ENCODE results near the gene ATP10A.

The ATP10A gene

DNA sequence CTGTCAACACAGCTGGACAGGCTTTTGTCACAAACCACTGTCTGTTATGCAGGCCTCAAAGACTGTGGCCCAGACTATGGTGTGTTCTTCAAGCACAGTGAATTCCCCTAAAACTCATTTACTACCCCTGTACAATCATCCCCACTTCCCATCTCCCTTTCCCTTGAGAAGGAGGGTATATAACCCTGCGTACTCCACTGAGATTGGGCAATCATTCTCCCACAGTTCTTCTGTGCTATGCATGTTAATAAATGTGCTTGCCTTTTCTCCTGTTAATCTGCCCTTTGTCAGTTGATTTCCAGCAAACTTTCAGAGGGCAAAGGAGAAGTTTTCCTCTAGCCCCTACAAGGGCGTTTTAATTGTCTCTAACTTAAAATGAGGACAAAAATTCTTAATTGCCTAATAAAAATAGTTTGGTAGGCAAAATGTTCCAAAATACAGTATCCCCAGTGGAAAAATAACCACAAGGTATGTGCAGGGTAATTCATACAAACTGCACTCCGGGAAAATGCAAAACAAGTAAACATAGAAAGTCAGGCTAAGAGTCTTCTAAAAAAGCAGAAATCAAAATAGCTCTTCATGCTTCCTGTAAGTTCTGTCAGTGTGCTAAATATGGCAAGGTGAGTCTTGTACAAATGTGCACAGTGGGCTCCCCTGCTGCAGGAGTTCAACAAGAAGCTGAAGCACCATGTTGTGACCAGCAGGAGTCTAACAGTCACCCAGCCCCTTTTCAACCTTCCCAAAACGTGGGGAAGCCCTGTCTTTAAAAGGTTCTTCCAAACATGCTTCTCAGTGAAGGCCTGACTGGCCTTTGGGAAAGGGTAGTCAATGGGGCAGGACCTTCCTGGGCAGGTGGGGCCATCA is 10.2 kb downstream of the ATP10A start:
- DNase-seq, result no peak

DNA sequence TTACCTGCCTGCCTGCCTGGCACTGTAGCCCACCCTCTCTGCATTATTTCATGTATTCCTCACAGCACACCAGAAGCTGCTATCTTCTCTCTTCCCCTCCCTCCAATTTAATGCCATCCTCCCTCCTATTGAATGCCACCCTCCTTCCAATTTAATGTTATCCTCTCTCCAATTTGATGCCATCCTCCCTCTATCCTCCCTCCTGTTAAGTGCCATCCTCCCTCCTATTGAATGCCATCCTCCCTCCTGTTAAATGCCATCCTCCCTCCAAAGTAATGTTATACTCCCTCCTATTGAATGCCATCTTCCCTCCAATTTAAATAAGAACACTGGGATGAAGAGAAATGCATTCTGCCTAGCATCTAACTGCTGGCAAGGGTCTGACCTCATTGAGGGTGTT is 11.1 kb downstream of the ATP10A start:
- no peak for DNase-seq

DNA sequence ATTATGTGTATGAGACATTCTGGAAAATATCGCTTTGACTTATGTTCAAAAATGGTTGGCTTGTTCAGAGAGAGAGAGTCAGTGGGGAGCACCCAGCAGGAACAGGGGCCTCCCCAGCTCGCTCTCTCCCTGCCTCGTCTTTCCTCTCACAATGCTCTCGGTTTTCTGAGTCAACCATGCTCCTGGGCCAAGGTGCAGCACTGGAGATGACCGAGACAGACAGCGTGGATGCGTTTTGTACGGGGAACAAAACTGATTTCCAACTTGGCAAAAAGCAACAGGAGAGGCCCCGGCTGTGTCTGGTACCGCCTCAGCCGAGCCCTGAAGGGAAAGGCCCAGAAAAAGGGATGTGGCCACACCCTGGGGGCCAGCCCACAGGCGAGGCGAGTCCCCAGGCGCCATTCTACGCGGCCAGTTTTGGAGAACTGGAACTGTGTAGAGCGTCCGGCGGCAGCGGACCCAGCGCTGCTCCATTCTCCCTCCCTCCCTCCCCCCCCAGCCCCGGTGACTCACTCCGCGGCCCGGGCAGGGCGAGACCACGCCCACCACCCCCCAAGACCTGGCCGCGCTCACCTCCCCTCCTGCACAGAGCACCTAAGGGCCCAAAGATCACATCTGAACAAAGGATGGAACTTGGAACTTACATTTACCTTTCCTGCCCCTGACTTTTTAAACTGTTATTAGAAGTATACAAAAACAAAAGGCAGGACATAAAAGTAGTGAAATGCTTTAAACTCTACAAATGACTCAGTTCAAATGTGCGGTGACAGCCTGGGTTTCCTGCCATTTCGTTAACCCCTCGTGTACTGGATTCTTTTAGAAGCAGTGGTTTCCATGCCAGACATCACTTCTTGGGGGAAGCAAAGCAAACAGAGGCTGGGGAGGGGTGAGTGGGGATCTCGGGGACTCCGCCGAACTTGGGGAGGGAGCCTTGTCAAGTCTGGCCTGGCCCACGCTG is 12.7 kb downstream of the ATP10A start:
- DNase-seq, result peak; percentile 82

DNA sequence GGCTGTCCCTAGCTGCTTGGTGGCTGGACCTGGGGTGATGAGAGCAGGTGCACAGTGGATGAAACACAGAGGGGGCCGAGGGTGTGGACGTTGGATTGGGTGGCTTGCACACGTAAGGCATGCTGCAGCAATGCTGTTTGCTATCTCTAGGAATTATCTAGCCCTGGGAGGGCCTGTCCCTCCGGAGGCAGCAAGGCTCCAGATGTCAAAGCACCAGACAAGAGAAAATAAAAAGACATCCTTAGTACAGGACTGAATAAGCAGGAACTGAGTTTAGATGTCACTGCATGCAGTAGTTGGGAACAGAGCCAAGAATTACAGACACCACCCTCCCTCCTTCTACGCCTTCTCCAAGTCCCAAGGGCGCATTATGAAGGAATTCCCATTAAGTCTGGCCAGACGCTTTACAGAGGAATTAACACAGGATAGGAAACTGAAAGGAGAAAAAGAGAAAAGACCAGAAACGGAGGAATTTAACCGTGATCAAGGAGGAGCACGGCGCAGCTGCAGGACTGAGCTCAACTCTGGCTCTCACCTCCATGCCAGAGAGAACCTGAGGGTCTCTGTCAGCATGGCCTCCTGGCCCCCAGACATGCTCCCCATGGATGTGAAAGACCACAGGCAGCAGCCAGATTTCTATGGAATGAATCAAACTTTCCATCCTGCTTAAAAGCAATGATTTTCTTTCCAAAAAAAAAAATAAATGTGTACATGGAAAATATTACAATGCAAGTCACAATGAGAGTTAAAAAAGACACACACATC is 13.8 kb downstream of the ATP10A start:
- peak; percentile 74 for DNase-seq

DNA sequence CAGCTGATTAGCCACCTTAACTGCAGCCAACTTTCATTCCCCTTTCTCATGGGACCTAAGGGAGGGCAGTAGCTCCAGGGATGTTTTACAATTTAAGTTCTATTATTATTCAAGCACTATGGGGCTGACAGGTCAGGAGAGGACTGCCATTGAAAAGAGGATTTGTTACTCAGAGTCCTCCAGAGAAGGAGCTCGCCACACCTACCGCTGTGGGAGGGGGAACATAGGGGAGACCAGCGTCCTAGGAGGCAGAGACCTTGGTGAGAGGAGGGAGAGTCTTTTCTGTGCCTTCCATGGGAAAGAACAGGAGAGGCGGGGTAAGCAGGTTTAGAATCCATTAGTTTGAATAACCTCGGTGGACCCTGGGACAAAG is 14.4 kb downstream of the ATP10A start:
- no peak for DNase-seq

DNA sequence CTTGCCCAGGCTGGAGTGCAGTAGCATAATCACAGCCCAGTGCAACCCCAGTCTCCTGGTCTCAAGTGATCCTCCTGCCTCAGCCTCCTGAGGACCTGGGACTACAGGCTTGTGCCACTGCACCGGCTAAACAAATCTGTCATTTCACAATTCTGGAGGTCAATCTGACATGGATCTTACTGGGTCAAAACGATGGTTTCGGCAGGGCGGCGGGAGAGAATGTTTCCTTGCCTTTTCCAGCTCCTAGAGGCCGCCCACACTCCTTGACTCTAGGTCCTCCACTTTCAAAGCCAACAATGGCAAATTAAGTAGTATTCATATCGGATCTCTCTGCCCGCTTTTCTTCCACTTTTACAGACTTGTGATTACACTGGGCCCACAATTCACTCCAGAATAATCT is 14.8 kb downstream of the ATP10A start:
- DNase-seq, result no peak

DNA sequence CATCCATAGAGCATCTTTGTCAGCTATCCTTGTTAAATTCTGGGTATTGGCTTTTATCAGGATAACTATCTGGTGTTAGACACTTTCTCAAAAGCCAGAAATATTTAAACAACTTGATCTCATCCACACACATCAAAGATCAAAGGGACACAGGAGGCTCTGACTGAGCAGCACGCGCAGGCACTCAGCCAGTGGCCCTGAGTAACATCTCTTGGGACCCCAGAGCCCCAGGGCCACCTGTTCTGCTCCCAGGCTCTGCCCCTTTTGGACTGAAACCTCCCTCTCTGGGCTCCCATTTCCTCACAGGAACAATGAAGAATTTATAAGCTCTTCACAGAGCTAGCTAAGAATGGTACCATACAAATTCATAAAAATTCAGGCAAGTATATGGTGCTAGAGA is 16.1 kb downstream of the ATP10A start:
- DNase-seq, result no peak

DNA sequence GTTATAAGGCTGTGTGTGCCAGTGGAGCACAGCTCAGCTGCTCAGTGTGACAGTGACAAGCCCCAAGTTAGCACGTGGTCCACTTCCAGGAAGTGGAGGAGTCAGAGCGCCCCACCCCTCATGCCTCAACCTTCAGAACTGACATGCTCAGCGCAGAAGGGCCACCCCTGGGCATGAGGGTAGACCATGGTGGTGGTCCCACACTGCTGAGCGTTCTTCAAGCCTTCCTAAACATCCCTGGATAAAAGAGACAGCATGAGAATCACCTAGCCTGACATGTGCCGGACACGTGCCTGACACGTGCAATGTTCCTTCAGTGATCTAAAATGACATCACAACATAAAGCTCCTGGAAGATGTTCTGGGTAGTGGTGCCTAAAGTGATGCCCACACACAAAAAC is 16.8 kb downstream of the ATP10A start:
- no peak for DNase-seq

DNA sequence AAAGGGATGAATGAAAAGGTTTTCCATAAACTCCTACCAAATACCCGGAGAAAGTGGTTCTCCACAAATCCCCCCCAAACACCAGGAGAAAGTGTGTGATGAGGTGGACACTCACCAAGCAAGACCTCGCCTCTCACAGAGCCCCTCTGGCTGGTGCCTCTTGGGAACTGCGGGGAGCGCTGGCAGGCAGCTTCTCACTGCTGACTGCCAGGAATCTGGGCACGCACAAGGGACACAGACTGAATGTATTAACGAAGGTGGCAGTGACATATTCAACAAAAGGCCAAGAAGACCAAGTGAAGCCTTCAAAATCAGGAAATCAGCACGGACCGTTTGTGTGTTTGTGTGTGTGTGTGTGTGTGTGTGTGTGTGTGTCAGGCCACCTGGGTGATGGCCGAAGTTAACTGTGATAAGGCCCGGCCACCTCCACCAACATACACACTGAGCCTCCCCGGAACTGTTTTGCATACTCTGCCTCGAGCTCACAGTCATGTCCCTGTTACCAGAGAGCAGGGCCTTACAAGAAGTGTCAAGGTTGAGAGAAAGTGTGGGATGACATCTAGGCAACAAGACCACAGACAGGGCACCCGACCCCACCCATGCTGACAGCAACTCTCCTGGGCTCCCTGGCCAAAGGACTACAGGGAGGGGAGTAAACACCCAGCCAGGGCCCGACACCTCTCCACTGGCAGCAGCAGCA is 18.0 kb downstream of the ATP10A start:
- DNase-seq, result no peak

DNA sequence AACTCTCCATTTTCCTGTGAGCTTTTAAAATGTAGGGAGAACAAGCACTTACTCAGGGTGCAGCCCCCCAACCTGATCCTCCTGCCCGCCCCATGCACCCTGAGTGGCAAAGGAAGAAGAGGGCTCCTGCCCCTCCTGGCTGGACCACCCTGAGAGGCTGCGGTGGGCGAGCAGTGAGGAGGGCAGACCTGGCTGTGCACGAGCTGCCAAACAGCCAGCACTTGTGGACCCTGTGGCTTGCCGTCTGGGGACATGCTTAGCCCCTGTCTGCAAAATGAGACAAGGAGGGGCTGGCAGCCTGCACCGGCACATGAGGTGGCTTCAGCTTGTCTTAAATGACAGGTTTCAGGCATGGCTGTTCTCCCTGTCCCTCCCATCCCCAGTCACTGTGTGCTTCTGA is 18.6 kb downstream of the ATP10A start:
- no peak for DNase-seq

DNA sequence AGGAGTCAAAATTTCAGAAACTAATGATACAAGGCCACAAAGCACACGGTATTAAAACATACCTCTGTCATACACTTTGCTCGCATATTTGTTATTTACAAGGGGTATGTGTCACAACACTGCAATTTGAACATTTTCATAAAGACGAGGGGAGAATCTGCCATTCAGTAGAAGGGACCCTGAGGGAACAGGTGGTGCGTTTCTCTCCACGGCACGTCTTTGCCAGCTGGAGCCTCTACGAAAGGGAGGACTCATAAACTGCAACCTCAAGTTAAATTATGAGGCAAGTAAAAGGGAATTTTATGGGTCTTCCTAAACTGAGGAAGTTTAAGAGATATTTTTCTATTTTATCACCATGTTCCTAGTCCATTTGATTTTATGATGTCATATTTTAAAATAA is 19.1 kb downstream of the ATP10A start:
- DNase-seq, result no peak

DNA sequence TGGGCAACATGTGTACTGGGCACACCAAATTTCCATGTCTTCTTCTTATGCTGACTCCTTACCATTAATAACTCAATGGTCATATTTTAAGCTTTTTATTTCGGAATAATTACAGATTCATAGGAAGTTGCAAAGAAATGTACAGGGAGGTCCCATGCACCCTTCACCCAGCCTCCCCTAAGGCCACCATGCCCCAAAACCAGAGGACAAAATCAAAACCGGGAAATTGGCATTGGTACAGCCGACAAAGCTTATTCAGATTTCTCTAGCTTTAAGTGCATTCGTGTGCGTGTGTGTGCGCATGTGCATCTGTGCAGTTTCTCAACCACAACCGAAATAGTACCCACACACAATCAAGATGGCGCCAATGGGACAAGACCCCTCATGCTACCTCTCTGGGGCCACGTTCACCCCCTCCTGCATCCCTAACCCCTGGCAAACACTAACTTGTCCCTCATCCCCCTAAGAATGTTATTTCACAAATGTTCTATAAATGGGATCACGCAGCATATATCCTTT is 23.4 kb downstream of the ATP10A start:
- DNase-seq, result no peak

DNA sequence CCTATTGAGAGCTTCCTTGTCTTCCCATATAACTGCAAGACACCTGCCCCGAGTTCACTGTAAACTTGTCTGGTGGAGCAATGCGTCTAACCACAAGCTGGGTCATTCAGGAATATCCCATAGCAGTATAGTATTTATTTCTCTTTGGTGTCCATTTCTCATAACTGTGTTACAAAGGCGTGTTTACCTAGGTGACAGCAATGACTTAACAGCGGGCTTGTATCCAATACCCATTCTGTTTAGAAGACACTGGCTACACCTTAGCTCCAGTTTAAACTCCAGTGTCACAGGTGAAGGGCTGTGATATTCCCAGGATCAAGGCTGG is 24.3 kb downstream of the ATP10A start:
- no peak for DNase-seq

DNA sequence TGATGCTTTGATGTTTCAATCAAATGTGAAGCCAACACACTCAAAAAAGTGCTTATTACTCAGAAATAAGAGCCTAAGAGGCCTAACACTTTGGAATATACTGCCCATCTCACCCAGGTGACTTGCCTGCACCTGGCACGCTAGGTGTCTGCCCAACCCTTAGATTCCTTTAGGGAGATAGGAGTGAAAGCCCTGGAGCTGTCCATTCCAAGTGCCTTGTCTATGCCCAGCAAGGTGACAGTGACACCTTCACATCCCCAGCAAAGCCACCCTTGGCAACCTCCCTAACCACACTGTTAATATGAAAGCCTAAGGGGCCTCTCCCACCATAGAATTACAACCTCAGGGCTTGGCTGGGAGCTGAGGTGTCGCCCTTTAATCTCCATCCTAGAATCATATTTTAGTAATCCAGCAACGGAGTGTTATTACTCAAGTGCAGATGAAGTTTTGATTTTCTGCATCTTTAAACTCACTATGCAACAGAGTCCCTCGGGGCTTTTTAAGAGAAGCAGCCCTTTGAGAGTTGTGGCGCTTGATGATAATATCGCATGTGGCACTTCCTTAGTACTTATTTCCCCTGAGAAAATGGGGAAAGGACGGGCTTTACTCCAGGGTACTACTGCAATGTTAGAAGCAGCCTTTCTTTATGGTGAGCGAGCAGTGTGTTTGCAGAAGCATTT is 24.8 kb downstream of the ATP10A start:
- no peak for DNase-seq

DNA sequence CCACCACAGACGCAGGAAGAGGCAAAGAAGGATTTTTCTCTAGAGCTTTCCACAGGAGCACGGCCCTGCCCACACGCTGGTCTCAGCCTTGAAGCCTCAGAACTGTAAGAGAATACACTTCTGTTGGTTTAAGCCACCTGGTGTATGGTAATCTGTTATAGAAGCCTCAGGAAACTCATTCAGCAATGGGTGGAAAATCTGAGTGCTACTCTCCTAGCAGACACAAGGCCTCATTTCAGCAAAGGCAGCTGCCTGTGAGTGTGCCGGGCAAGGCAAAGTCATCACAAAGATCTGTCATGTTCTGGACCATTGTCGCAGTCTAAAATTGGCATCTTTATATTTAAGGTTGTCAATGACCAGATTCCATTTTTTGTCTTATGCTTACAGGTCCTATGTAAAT is 31.0 kb downstream of the ATP10A start:
- DNase-seq, result no peak

DNA sequence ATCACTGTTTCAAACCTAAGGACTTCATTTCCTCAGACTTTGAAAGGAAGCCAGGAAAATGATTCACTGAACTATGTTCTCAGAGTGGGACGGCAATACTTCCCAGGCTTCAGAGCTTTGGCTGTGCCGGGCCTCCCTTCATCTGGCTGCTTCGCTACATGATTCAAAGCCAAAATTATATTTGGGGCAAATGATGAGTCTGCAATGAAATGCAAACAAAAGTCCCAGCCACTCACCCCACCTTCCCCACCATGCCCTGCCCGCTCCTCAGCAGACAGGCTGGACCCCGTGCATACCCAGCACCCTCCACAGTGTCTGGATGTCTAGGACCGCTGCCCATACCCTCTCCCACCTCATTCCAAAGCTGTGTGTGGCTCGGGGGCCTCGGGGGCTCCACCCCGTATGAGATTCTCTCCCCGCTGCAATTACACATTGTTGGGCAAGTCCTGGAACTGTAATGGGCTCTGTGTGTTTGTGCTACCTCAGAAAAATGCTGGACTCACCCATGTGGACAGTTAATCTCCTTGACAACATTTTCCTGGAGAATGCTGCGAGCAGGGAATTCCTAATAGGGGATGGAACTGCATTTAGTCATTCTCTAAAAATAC is 32.2 kb downstream of the ATP10A start:
- DNase-seq, result peak; percentile 75

DNA sequence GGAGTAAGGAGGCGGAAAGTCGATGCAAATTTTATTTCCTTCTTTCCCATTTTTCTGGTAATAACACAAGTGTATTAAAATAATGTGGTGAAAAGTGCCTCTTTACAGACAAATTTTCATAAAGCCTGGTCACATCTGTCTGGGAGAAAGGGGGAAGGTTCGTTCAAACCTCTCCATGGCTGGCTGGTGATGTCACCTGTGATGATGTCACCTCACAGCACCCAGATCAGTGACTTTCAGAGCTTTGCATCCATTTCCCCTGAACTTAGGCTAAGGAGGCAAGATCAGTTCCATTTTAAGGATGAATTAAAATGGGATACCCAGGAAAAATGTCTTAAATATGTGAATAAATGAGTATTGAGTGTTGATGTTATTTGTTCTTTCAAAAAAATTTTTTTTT is 34.1 kb downstream of the ATP10A start:
- no peak for DNase-seq

DNA sequence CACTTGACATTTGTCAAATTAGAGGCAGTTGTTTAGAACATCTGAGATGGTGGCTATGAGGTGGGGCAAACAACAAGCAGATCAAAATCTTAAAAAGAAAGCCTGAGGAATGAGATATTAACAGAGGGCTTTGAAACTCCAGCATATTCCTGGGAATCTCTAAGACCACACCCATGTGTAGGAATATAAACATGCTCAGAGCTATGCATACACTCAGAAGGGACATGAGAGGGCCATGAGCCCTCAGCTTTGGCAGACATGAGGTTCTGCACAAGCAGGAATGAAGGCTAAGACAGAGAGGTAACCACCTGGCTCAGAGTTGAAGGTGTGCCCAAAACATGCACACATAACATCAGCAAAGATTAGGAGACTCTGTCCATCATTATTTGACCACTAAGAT is 37.9 kb downstream of the ATP10A start:
- no peak for DNase-seq

DNA sequence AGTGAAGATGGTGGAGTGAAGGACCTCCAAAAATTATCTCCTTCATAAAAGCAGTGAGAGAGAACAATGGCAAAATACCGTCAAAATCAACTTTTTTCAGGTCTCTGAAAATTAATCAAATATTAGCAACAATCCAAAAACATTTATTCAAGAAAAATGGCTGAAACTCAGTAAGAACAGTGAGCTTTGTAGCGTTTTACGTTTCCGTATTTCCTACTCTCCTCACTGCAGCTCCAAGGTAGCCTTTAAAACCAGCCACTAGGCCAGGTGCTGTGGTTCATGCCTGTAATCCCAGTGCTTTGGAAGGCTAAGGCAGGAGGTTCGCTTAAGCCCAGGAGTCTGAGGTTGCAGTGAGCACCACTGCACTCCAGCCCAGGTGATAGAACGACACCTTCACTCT is 38.5 kb downstream of the ATP10A start:
- DNase-seq, result no peak

DNA sequence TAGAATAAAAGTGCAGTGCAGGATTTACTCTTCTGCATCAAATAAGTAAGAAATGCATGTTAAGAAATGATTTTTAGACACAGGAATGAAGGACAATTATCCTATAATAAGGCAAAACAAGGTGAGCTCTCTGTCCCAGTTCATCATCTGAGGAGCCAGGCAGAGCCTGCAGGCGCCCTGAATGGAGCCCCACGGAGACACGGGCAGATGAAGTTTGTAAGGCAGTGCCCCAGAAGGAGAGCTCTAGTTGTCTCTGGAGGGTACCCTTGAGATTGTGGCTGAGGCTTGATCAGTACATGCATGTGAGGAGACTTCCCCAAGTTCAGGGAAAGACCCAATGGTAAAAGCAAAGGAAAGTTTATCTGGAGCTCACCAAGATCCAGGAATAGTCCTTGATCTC is 50.3 kb downstream of the ATP10A start:
- DNase-seq, result no peak

DNA sequence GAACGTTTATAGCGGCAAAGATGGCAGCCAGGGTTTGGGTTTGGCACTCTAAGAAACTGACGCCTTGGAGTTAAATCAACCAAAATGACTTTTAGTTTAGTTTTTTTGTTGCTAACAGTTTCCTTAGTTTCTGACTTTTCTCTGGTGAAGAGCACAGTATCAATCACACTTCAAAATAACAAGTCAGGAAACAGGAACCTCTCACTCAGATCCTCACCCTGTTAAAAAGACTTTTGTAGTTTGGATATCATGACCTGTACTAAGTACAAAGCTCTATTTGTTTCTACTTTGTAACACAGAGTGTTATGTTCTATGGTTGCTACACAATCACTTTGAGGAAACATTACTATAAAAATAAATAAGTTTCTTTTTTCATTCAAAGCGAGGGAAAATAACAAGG is 51.1 kb downstream of the ATP10A start:
- DNase-seq, result no peak
